Epithelial cell of proximal tubule (primary cell): ENCODE data around the gene EGFLAM. TPM values are rescaled to one million over a fixed set of nuclear protein-coding genes. Genes with fewer than 3 reads are reported as not detected.

Source experiments
- DNase-seq: peaks from one replicate; pipeline ENCODE4 v3.0.0-alpha.2; 2011; ENCODE audit warnings: low read depth
- H3K4me3 ChIP-seq: 2 replicates; pipeline ENCODE4 v1.5.1; 2011; ENCODE audit warnings: low read depth, mild to moderate bottlenecking, low read length
- CTCF ChIP-seq: conservative IDR thresholded peaks from 2 replicates; pipeline ENCODE4 v1.5.1; 2012; ENCODE audit warnings: low read depth, mild to moderate bottlenecking, low read length
- total RNA-seq: library from RNA; depleted of rRNA; stranded (reverse); fragments of >200 nt; gene quantifications from 2 replicates; pipeline ENCODE4 v1.2.3, GENCODE V29; 2015

The EGFLAM gene
- total RNA-seq, 1 donor from 2014 or later, result 0.17 TPM

GRCh38 chr5:38344891-38345290 is 86.5 kb downstream of the EGFLAM start:
- H3K4me3 ChIP-seq, result no peak overlapping the region
- no peak for DNase-seq
- no peak for TF ChIP-seq CTCF

- TF ChIP-seq CTCF, result no peak
- DNase-seq, result no peak
- no peak overlapping the region for H3K4me3 ChIP-seq
These were observed 88.2 kb downstream of the EGFLAM start for GRCh38 chr5:38346593-38346992.

- H3K4me3 ChIP-seq, result no peak overlapping the region
- peak; percentile 89 for DNase-seq
- TF ChIP-seq CTCF, result no peak
These were observed 88.8 kb downstream of the EGFLAM start for GRCh38 chr5:38347040-38347763.

GRCh38 chr5:38347896-38348295 is 89.5 kb downstream of the EGFLAM start:
- no peak for TF ChIP-seq CTCF
- DNase-seq, result no peak
- H3K4me3 ChIP-seq, result no peak overlapping the region

GRCh38 chr5:38360323-38361061 is 102.1 kb downstream of the EGFLAM start:
- no peak for DNase-seq
- no peak for TF ChIP-seq CTCF
- H3K4me3 ChIP-seq, result no peak overlapping the region

GRCh38 chr5:38362713-38363112 is 104.4 kb downstream of the EGFLAM start:
- DNase-seq, result no peak
- TF ChIP-seq CTCF, result no peak
- no peak overlapping the region for H3K4me3 ChIP-seq

- no peak for TF ChIP-seq CTCF
- no peak overlapping the region for H3K4me3 ChIP-seq
- DNase-seq, result no peak
These were observed 106.5 kb downstream of the EGFLAM start for GRCh38 chr5:38364825-38365224.
